SK-N-MC (cell line): Measurements from ENCODE around the gene GTF3C2.

Experiments
- EZH2 ChIP-seq: fragments of 200-600 bp; sonication (generic); IDR thresholded peaks from one replicate; pipeline ENCODE4 v1.6.1; 2017; ENCODE audit warnings: antibody characterized with exemption
- POLR2AphosphoS5 ChIP-seq: IDR thresholded peaks from 2 replicates; pipeline ENCODE4 v1.6.1; 2012; ENCODE audit warnings: mild to moderate bottlenecking, low read depth, low read length, borderline replicate concordance

- TF ChIP-seq EZH2: no peak
- TF ChIP-seq POLR2AphosphoS5: no peak
These were observed 21.1 kb upstream of the GTF3C2 start for GRCh38 chr2:27377618-27378095.
